ENCODE data around the gene VPS54.
A peak's percentile ranks its signal among the peaks of the same experiment; 100 is the strongest.
"Not testable (repeated sequence)": the region's sequence is repeated elsewhere in the genome, so short reads cannot be mapped to it uniquely, and the experiment has no call there.

Gene VPS54

GRCh38 chr2:64023485-64024258, 4.4 kb upstream of the VPS54 start:
- no peak for DNase-seq (ENCODE audit: low read depth in 2 of 2)

GRCh38 chr2:64021578-64021977, 2.4 kb upstream of the VPS54 start:
- no peak for DNase-seq (ENCODE audit: low read depth in 2 of 2)

- DNase-seq (ENCODE audit: low read depth in 2 of 2), result no peak
These were observed 824 bp upstream of the VPS54 start for GRCh38 chr2:64019975-64020528.

GRCh38 chr2:64018701-64019082, 536 bp downstream of the VPS54 start:
- DNase-seq (ENCODE audit: low read depth in 2 of 2), result peak in 1 of 2 donors; percentile 33

GRCh38 chr2:64017811-64018700, 1.2 kb downstream of the VPS54 start:
- DNase-seq (ENCODE audit: low read depth in 2 of 2), result no peak

GRCh38 chr2:64015898-64016297, 3.3 kb downstream of the VPS54 start:
- DNase-seq (ENCODE audit: low read depth in 2 of 2), result no peak

GRCh38 chr2:64015391-64015790, 3.8 kb downstream of the VPS54 start:
- no peak for DNase-seq (ENCODE audit: low read depth in 2 of 2)

- DNase-seq (ENCODE audit: low read depth in 2 of 2), result no peak
These were observed 4.6 kb downstream of the VPS54 start for GRCh38 chr2:64014628-64015027.

- no peak for DNase-seq (ENCODE audit: low read depth in 2 of 2)
These were observed 6.2 kb downstream of the VPS54 start for GRCh38 chr2:64013053-64013452.

- no peak for DNase-seq (ENCODE audit: low read depth in 2 of 2)
These were observed 7.1 kb downstream of the VPS54 start for GRCh38 chr2:64012115-64012514.

- no peak for DNase-seq (ENCODE audit: low read depth in 2 of 2)
These were observed 10.7 kb downstream of the VPS54 start for GRCh38 chr2:64008434-64009009.

GRCh38 chr2:64007924-64008323, 11.3 kb downstream of the VPS54 start:
- no peak for DNase-seq (ENCODE audit: low read depth in 2 of 2)

GRCh38 chr2:64005707-64006356, 13.4 kb downstream of the VPS54 start:
- no peak for DNase-seq (ENCODE audit: low read depth in 2 of 2)

- no peak for DNase-seq (ENCODE audit: low read depth in 2 of 2)
These were observed 16.0 kb downstream of the VPS54 start for GRCh38 chr2:64003239-64003638.

GRCh38 chr2:64001382-64002101, 17.7 kb downstream of the VPS54 start:
- DNase-seq (ENCODE audit: low read depth in 2 of 2), result no peak

- no peak for DNase-seq (ENCODE audit: low read depth in 2 of 2)
These were observed 18.4 kb downstream of the VPS54 start for GRCh38 chr2:64000630-64001381.

GRCh38 chr2:63999049-63999448, 20.2 kb downstream of the VPS54 start:
- DNase-seq (ENCODE audit: low read depth in 2 of 2), result no peak

GRCh38 chr2:63996582-63997198, 22.5 kb downstream of the VPS54 start:
- not testable (repeated sequence) for DNase-seq (ENCODE audit: low read depth in 2 of 2)

- DNase-seq (ENCODE audit: low read depth in 2 of 2), result not testable (repeated sequence)
These were observed 24.7 kb downstream of the VPS54 start for GRCh38 chr2:63994329-63995070.

Data from stimulated activated CD8-positive, alpha-beta memory T cell treated with anti-CD3 and anti-CD28 coated beads, Interleukin-2, amount 100 ng/mL, for 1 hour (primary cell).